ENCODE measurements around the gene DHCR24.
A peak's percentile ranks its signal among the peaks of the same experiment; 100 is the strongest.
"Not testable (repeated sequence)": the region's sequence is repeated elsewhere in the genome, so short reads cannot be mapped to it uniquely, and the experiment has no call there.

Gene DHCR24, protein sequence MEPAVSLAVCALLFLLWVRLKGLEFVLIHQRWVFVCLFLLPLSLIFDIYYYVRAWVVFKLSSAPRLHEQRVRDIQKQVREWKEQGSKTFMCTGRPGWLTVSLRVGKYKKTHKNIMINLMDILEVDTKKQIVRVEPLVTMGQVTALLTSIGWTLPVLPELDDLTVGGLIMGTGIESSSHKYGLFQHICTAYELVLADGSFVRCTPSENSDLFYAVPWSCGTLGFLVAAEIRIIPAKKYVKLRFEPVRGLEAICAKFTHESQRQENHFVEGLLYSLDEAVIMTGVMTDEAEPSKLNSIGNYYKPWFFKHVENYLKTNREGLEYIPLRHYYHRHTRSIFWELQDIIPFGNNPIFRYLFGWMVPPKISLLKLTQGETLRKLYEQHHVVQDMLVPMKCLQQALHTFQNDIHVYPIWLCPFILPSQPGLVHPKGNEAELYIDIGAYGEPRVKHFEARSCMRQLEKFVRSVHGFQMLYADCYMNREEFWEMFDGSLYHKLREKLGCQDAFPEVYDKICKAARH

DNA sequence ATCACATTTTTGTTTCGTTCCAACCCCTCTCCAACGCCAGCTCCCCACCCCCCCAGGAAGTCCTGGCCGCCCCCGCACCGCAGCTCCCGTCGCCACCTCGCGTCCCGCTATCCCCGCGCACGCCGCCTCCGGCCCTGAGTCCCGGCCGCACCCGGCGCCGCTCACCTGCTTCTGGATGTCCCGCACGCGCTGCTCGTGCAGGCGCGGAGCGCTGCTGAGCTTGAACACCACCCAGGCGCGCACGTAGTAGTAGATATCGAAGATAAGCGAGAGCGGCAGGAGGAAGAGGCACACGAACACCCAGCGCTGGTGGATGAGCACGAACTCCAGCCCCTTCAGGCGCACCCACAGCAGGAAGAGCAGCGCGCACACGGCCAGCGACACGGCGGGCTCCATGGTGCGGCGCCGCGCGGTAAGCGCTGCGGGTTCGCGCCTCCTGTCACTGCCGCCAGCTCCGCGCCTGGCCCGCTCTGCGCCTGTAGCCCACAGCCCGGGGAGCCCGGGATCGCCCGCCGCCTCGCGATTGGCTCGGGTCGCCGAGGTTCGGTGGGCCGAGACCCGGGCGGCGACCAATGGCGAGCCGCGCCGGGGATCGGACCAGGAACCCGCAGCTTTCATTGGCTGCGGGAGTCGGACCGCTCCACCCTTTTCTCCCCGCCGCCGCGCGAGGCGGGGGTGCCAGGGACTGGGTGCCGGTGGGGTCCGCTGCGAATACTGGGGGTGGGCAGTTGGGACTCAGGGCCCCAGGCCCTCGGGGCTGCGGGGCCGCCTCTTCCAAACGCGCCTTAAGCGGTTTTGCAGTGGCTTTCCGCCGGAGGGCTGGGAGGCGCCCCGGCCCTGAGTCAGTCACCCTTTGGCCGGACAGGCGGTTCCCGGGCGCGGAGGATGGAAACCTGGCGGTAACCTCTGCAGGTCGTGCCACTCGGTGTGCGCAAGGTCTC is at the start of gene DHCR24:
Gene DHCR24 (minus strand): TSS at position 472 of the 941 bp plus-strand sequence. CDS start 76 bp downstream, at position 396.
- DNase-seq, result peak; percentile 94

DNA sequence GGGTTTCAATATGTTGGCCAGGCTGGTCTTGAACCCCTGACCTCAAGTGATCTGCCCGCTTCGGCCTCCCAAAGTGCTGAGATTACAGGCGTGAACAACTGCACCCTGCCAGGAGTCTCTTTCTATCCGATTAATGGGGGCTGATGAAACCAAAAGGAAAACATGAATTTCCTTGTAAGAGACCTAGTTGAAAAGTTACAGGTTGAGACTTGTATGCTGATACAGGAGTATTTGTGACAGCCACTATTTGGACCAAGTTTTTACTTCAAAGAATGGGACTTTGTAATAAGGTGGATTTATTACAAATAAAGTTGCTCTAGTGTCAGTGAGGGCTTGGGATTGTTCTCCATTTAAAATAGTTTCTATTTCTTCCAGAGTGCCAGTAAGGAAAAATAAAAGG is 49.8 kb upstream of the DHCR24 start:
- no peak for DNase-seq

DNA sequence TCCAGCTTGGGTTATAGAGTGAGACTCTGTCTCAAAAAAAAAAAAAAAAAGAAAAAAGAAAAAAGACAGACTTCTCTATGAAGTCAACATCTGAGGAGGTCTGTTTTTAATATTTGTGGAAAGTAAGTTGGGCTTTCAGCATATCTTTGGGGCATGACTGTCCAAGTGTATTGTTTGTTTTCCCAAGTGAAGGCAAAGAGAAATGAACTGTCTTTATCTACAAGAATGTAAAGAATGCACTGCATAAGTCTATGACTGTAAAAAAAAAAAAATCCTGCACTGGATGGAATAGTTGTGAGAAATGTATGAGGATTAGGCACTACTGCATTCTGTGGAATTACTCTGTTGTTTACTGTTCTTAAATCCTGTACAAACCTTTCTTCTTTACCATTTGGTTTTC is 47.9 kb upstream of the DHCR24 start:
- DNase-seq, result no peak

DNA sequence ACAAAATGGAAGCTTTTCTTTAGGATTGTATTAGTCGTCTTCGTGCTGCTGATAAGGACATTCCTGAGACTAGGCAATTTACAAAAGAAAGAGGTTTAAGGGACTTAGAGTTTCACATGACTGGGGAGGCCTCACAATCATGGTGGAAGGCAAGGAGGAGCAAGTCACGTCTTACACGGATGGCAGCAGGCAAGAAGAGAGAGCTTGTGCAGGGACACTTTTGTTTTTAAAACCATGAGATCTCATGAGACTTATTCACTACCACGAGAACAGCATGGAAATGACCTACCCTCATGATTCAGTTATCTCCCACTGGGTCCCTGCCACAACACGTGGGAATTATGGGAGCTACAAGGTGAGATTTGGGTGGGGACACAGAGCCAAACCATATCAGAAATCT is 47.1 kb upstream of the DHCR24 start:
- DNase-seq, result not testable (repeated sequence)

DNA sequence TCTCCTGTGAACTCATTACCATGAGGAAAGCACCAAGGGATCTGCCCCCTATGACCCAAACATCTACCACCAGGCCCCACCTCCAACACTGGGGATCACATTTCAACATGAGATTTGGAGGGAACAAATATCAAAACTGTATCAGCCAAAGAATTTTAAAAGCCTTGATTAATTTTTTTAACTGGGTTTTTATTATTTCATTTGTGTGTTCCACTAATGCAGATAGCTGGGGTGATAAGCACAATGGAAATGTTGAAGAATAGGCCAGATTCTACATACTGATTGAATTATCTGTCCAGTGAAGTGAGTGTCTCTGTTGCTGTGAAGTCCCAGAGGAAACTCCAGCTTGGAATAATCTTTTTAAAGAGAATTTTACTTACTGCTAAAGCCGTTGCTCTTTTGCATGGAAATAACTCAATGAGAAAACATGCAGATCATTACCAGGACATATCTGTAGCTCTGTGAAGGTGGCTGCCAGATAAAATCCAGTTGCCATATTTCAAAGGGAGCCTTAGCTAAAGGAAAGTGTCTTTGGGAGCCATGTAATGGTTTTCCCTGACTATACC is 44.4 kb upstream of the DHCR24 start:
- no peak for DNase-seq

DNA sequence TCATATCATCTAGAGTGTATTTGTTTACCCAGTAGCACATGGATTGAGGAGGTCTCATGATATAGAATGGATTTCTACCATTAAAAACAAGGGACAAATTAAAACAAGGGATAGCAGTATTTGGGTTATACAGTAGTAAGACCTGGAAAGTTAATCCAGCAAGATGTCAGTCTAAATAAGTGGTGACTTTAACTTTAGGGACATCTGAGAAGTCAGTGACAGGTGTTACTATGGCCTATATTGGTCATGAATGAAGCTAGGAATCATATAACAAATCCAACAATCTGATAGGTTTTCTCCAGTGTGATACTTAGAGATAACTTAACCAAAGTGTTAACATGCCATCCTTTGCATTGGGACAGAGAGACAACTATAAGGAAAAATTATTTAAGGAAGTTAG is 42.7 kb upstream of the DHCR24 start:
- DNase-seq, result no peak

DNA sequence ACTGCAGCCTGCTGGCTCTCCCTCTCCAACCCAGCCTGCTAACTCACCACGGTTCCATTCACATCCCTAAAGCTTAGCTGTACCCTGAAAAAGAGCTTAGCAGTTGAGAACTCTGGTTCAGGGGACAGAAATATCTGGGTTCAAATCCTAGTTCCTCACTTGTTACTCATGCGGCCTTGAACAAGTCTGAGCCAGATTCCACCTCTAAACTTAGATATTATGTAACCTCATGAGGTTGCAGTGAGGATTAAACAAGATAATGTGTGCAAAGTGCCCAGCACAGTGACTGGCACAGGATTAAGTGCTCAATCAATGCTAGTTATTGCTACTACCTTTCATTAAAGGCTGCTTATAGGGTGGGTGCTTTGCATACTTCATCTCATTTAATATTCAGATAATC is 41.3 kb upstream of the DHCR24 start:
- DNase-seq, result no peak

DNA sequence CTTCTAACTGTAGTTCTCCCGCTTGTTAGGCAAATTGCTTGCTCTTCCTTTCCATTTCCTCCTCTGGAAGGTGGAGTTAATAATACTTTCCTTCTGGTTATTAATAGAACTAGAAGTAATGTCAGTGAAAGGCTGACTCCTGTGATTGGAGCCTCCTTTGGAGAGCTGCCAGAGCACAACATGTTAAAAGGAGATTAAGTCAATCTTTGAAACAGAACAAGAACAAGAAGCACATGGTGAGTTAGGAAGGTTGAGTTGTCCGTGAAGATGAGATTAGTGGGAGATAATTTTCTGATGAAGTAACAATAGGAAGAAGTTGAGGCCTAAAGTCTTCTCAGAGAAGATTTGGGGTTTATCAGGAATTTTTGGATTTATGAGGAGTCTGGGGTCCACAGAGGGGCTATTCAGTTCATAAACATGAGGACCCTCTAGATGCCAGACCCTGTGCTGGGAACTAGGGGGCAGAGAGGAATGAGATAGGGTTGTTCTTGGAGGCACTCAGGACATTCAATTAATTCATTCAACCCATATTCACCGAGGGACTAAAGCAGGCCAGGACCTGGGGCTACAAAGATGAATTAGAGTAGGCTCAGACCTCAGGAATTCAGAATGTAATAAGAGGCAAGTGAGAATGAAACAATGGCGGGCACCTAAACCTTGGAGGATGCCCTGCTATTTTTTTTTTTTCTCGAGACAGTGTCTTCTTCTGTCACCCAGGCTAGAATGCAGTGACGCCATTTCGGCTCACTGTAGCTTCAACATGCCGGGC is 40.7 kb upstream of the DHCR24 start:
- DNase-seq, result no peak

DNA sequence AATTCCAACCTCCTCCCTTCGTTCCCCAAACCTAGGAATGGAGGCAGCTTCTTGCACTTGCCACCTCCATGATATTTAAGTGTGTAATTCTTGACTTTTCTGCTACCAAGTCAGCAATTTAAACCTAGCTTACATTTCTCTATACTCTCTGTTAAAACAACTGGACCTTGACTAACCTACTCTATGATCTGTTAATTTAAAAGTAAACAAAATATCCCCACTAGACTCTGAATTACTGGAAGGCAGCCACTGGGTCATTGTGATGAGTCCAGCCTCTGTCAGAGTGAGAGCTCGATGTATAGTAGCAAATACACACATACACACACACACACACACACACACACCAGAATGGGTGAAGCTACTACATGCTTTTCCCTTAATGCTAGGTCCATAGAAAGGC is 40.0 kb upstream of the DHCR24 start:
- no peak for DNase-seq

DNA sequence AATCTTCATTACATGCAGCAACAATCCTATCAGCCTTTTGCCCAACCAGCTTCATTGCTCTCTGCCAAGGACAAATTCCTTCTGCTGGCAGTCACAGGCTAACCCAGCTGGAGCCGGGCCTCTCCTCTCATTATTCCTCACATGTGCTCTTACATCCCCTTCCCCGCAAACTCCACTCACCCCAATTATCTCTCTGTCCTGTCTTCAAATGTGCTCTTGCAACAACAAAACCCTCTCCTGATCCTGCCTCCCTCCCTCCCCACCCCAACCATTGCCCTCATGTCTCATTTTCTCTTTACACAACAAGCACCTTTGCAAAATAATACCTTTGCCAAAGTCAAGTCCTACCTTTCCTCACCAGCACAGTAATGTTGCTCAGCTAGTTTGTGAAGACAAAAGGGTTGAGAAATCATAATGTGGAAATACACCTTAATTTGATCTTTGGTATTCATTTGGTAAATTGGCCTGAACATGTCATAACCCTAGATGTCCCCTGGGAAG is 36.0 kb upstream of the DHCR24 start:
- no peak for DNase-seq

DNA sequence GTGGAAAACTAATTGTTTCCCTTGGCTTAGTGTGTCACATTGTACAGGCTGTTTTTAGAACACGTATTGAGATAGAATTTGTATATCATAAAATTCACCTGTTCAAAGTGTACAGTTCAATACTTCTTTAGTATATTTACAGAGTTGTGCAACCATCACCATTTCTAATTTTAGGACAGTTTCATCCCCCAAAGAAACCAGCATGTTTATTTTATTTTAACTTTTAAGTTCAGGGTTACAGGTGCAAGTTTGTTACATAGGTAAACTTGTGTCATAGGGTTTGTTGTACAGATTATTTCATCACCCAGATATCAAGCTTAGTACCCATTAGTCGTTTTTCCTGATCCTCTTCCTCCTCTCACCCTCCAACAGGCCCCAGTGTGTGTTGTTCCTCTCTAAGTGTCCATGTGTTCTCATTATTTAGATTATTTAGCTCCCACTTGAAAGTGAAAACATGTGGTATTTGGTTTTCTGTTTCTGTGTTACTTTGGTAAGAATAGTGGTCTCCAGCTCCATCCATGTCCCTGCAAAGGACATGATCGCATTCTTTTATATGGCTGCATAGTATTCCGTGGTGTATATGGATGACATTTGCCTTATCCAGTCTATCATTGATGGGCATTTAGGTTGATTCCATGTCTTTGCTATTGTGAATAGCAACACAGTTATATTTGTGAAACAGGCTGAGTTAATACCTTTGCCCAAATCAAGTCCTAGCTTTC is 35.2 kb upstream of the DHCR24 start:
- no peak for DNase-seq

DNA sequence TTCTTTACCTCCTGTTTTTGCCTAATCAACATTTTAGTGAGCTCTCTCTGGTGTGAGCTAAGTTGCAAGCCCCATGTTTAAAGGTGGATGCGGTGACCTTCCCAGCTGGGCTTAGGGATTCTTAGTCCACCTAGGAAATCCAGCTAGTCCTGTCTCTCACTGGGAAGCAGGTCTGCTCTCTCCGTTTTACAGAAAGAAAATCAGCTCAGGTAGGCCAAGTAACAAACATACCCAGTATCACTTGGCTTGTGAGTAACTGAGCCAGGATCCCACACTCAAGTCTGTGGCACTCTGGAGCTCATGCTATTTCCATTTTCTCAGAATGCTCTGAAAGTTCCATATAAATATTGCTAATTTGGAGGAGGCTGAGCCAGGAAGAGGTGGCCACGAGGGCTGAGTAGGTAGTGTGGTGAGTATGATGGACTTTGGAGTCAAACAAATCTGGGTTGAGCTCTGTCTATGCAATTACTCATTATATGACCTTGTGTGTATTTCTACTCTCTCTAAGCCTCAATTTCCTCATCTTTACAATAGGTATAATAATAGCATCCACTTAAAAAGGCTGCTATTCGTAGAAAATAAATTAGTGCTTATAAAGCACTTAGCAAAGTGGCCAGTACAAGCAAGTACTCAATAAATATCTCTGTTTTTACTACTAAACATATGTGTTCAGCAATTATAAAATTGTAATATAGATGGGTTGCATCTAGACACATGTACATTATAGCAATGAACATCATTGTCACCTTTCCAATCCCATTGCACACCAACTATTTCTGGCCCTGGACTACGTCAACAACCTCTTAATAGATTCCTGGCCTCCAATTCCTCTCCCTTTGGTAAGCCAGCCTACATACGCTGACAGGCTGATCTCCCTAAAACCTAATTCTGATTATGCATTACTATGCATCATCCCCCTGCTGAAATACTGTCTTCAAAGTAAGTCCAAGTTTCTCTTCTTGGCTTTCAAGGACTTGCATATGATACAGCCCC is 32.7 kb upstream of the DHCR24 start:
- no peak for DNase-seq

DNA sequence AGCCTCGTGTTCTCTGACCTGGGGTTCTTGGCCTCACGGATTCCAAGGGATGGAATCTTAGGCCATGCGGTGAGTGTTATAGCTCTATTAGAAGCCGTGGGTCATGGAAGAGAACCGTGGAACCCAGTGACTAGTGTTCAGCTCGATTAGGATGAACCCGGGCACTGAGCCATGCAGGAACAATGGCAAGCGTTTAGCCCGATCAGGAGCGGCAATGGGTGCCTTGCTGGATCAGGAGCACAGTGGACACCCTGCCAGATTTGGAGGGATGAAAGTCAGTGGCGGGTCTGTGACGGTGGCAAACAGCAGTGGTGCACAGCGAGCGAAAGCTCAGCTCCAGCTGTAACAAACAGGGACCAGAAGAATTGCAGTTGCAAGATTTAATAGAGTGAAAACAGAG is 24.1 kb upstream of the DHCR24 start:
- DNase-seq, result not testable (repeated sequence)

DNA sequence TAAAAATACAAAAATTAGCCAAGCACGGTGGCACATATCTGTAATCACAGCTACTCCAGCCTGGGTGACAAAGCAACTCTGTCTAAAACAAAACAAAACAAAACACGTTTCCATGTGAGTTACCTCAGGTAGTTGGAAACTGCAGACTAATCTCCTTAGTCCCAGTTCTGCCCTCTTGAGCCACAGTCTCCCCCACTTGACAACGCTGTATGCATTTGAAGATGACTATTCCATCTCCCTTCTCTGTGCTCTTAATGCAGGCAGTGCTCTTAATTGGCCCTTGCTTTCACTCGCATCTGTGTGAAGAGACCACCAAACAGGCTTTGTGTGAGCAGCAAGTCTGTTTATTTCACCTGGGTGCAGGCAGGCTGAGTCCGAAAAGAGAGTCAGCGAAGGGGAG is 19.6 kb upstream of the DHCR24 start:
- no peak for DNase-seq

DNA sequence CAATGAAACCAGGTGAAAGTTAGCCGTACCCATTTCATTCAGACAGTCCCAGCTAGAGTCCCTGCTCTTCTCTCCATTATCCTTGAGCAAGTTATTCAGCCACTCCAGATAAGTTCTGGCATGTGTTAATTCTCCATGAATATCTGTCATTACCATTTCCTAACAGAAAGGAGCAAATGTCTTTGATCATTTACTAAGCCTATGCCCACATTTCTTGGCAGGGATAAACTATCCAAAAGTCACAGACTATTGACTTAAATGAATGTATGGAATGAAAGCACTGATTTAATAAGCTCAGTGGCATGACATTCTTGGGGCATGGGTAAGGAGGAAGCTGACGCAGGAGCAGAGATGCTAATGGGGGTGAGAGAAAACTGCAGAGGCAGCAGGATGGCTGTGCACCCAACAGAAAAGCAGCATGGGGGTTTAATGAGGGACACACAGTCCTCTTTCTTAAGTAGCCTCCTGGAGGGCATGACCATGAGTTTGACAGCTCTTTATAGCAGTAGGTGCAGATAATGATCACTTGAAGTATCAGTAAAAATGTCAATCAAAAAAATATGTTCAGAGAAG is 17.6 kb upstream of the DHCR24 start:
- DNase-seq, result no peak

DNA sequence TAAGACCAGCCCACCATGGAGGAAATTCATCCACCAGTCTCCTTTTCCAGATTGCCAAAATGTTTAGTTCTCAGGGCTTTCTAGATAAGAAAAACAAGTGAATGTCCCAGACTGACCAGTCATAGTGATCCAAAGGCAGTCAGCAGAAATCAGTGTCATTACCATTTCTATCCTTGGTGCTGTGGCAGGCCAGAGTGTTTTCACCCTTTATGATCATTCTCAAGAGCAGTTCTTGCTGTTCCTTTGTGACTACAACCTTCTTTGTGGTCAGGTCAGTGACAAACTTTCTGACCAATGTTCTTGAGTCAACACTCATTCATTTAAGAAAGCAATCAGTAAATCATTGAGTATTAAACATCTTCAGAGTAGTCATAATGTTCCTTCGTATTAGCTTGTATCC is 7.3 kb upstream of the DHCR24 start:
- DNase-seq, result no peak

DNA sequence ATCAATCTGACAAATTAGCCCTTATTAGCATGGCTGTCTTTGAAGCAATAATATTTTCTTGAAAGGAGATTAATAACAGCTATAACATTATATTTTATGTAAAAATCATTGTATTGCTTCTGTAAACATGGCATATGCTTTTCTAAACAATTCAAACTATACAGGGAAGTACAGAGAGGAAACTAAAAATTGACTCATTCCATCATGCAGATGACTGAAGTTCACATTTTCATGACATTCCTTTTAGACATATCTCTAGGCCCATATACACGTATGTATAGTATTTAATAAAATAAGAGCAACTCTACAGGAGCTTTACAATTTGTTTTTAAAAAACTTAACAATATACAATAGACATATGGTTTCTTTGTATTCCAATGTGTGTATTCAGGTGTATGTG is 5.6 kb upstream of the DHCR24 start:
- DNase-seq, result no peak

DNA sequence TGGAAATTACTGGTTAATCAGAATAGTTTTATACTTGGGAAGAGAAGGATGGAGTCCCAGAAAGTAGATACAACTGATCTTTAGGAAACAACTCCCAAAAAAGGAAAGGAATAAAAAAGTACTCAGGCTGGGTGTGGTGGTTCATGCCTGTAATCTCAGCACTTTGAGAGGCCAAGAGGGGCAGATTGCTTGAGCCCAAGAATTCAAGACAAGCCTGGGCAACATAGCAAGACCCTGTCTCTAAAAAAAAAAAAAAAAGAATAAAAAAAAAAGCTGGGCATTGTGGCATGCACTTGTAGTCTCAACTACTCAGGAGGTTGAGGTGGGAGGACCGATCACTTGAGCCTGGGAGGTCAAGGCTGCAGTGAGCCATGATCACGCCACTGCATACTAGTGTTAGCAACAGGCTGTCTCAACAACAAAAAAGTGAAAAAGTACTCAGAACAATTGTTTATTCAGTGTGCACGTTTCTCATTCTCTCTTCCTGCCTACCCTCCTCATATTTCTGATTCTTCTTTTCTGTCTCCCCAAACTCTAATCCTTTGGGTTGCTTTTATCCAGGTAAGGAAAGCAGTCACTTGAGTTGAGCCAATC is 2.2 kb upstream of the DHCR24 start:
- no peak for DNase-seq

DNA sequence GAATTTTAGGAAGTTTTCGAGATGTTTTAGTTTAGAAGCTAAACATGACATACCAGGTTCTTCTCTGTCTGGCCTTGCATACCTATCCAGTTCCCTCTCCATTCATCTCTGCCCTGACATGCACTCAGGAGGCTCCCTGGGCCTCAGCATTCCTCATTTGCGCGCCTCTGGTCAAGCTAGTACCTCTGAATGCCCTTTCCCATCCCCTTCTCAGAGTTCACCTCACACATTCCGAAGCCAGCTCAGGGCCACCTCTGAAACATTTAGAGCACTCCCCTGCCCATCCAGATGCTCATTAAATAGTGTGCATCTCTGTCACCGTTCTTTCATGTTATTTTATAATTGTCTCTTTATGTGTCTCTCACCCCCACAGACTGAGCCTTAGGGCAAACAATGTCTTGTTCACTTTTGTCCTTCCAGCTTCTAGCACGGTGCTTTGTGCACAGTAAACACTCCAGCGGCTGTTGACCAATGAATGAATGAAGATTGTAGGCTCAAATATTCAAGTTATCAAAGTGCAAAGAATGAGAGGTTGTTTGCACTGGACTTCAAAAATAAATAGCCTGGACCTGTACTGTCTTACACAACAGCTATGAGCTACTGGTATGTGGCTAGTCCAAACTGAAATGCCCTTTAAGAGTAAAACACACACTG is 1.2 kb upstream of the DHCR24 start:
- no peak for DNase-seq

Data from 8988T (cell line).